Stimulated activated CD8-positive, alpha-beta memory T cell treated with anti-CD3 and anti-CD28 coated beads, Interleukin-4, amount 100 ng/mL, for 4 hours (primary cell): ENCODE measurements around the gene ROBO2.

Experiments
- DNase-seq, 2 donors: peaks; one replicate each; pipeline ENCODE4 v3.0.0-alpha.2; 2020; ENCODE audit warnings: low read depth in 2 of 2, low spot score in 1 of 2

Gene ROBO2

DNA sequence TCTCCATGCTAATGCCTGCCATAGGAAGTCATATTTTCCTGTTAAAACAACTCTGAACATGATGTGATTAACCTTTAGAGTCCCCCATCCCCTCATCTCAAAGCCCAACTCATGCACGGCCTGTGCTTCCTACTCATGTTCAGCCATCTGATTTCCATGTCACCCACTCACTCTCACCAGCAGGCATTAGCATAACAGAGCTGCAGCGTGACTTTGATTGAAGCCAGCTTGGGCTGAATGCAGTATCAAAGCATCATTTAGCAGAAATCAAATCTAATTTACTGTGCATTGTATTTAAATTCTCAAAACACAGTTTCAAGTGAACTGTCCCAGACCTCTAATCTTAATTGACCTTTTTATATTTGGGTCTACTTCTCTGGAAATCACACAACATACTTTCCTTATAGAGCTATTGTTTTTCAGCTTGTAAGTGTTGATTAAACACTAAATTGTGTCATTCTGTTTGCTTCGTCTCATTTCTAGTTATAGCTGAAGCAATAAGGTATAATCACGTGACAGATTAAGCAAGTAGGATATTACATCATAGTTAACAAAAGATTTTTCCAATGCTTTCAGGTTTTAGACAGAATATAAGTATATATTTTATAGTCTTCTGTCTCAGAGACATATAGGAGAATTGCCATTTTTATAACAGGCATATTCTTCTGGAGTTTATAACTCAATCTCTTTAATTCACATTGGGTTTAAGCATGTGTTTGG, 501.5 kb downstream of the ROBO2 start:
- DNase-seq, result no peak

DNA sequence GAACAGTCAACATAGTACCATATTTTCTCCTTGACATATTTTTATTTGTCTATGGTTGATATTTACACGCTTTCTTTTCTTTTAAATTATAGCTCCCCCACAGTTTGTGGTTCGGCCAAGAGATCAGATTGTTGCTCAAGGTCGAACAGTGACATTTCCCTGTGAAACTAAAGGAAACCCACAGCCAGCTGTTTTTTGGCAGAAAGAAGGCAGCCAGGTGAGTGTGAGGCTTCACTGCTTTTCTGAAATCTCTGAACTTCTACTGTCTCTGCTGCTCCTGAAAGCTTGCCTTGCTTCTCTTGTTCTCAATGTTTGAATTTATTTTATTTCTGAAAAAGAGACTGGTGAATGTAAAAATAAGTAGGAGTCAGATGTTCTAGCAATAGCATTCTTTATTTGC, 506.3 kb downstream of the ROBO2 start:
- no peak for DNase-seq

DNA sequence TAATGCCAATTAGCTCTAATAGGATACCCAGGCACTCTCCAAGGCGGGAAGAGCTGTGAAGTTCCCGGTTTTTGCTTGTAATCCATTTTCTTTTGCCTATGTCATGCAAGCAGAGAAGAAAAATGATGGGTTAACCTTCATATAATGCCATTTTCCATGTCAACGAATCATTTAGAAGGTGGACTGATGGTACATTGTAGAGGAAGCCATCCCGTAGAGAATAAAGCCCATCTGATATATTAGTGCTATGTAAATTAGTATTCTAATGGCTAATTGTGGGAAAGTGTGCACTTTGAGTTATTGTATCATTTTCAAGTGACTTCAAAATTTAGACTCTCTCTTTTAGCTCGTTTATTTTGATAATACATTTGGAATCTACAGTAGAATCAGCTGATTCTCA, 509.1 kb downstream of the ROBO2 start:
- DNase-seq, result no peak

DNA sequence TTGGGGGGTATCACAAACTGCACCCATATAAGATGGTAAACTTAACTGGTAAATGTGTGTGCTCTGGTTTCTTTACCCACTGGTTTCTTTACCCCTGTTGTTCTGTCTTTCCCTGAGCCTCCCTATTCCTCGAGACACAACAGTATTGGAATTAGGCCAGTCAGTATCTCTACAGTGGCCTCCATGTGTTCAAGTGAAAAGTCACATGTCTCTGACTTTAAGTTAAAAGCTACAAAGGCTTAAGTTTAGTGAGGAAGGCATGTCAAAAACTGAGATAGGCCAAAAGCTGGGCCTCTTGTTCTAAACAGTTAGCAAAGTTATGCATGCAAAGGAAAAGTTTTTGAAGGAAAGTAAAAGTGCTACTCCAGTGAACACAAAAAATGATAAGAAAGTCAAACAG, 513.3 kb downstream of the ROBO2 start:
- DNase-seq, result no peak

DNA sequence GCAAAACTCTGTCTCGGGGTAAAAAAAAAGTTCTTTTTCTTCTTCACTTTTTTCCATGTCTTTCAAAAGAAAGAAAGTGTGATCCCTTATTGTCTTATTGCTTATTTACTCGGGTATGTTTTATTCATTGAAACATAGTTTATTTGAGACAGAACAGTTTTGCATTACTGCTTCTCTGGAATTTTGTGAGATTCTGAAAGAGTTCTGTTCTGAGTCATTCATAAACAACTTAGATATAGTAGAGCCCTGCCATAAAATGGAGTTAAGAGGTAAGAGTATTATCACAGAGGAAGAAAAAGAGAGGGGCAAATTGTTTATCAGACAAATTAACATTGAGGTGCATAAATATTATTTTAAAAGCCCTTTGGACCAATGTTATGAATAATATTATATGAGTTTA, 522.2 kb downstream of the ROBO2 start:
- DNase-seq, result no peak

DNA sequence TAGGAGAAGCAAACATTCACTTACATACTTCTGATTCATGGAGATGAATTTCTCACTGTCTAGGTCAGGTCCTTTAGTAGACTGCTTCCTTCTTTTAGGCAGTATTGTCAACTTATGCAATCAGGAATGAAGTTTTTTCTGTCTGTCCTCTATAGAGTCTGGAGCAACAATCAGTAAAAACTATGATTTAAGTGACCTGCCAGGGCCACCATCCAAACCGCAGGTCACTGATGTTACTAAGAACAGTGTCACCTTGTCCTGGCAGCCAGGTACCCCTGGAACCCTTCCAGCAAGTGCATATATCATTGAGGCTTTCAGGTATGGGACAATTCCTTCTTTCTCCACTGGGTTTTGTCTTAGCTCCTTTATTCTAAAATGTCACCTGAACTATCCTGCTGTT, 523.1 kb downstream of the ROBO2 start:
- no peak for DNase-seq

DNA sequence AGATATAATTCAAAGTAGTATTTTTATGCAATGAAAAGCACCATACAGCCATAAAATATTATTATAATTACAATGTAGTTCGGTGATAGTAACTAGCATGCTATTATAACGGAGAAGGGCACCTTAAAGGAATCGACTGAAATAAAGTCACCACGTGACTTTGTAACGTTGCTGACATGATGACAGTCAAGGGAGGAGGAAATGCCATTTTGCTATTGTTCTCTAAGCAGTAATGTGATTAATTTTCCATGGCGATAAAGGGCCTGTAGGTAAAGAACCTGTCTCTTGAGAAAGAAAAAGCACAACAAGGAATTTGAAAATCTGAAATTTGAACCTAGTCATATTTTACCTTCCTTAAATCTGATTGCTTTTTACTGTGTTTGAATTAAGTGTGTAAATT, 526.2 kb downstream of the ROBO2 start:
- DNase-seq, result no peak

DNA sequence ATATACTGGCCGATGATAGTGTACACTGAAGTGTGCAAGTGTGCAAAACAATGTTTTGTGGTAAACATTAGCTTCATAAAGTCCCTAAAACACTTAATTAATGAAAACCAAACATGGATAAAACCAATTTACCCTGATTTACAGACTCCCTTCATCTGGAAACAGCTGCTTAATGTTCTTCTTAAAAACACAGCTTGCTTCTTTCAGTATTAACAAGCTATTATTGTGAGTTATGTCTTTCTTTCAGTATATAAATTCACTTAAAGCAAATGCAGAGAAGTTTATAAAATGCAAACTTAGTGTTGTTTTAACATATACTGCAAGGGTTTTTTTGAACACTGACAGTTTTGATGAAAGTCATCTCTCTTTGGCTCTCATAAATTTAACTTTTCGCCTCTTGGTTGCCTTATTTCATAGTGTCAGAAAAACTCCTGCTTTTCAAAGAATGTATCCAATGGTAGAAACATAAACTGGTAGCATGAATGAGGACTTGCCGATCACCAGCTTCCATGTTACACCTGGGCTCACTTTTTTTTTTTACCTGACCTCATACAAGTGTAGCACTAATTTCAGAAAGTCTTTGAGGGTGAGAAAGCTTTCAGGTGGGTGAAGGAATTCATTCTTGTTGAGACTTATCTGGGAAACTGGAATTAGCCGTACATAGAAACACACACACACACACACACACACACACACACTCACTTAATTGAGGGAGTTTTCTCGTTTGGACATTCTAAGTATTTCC, 532.2 kb downstream of the ROBO2 start:
- no peak for DNase-seq

DNA sequence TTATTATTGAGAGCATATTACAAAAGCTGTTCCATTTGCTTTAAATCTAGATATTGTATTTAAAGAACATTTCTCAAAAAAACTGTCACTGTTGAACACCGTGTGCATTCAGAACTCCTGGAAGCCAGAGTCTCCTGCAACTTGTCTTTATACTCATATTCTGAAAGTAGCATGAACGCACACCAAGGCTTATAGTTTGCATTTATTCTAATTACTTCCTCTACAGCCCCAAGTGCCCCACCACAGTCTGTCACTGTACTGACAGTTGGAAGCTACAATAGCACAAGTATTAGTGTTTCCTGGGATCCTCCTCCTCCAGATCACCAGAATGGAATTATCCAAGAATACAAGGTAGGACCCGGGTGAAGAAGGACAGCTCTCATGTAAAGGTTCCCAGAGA, 537.4 kb downstream of the ROBO2 start:
- DNase-seq, result no peak

DNA sequence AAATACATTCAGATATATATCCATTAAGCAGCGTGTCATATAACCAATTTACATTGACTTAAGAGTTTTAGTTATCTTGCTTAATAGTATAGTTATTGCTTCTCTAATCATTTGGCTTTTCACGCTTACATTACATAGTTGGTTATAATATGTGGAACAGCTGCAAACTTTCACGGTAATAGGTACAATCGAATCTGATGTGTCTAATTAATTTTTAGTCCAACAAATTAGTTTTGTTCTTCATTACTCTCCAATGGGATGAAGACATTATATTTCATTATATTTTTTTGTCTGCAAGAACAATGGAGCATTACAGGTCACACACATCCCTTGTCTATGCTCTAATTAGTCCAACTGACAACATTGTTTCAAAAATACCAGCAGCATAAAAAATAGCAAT, 546.3 kb downstream of the ROBO2 start:
- no peak for DNase-seq

DNA sequence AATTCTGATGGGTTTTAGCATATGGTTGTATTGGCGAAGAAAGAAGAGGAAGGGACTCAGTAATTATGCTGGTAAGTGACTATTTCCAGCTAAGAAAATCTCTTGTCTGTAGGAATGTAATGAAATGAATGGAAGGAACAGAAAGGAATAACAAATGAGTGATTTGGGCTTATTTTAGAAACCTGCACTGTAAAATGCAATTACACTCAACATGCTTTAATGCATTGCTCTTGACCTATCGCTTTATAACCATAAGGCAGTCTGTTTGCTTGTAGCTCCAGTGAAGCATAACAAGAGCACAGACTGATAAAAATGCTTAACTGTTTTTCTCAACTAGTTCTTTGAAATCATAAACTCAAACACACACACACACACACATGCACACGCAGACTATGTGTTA, 549.0 kb downstream of the ROBO2 start:
- no peak for DNase-seq

DNA sequence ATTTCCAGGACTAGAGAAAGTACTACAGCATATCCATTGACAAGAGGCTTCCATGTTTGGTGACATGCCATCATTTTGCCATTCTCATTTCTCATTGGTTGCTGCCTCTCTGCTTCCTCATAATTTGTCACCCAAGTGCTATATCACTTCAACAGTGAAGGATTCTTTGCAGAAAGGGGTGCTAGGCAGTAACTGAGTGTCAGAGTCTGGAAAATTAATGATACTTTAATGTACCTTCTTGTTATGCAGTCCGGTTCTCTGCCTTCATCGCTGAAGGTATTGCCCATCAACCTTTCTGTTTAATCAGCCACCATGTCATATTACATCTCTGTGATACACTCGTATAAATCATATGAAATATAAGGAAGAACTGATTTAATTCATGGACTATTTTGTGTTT, 550.3 kb downstream of the ROBO2 start:
- no peak for DNase-seq

DNA sequence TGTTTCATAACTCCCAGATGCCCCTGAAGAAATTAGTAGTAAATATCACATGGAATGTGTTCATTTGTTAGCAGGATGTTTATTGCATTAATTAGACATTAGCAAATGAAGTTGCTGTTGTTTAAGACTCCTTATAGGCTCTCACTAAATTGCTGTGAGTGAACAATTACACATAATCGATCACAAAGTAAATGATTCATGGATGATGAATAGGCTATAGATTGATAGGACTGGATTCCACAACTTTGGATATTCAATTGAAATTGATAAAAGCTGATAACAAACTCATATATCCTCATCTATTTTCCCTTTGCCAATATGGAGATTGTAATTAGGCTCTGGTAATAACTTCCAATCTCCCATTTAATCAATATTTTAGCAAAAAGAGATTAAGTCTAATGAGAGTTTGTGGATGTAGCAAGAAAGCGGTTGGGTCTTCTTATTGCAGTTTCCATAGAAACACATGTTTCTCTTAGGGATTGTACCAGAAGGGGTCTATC, 555.5 kb downstream of the ROBO2 start:
- DNase-seq, result no peak

DNA sequence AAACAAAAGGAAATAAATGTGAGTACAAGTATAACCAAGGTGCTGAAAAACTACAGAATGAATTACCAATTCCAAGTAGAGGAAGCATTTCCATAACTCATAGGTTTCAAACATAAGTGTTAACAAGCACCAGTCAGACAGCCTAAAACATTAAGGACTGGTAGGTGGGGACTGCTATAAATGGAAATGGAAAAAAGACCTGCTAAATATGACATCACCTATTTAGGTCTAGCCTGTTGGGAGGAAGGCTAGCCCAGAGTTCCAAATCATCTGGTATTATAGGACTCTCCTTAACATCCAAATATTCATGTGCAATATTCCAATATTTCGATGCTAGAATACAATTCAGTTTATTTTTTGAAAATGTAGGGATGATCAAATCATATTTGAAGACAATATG, 560.0 kb downstream of the ROBO2 start:
- DNase-seq, result no peak

DNA sequence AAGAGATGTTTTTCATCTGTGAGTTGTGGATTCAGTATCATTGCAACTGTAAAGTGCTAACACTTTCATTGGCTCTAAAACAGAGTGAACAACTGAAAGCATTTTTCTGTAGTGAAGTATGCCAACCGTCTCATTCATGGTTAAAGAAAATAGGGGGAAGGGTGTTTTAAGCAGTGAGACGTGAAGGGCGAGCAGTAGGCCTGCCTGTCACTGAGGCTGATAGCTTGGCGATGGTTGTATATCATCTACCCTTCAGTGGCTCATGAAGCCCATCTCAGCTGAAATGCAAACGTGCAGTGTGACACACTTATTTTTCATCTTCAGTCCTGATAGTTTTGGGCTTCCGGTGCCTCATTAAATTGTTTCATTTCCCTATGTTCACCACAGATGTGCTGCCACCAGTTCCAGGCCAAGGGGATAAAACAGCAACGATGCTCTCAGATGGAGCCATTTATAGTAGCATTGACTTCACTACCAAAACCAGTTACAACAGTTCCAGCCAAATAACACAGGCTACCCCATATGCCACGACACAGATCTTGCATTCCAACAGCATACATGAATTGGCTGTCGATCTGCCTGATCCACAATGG, 562.0 kb downstream of the ROBO2 start:
- DNase-seq, result no peak

DNA sequence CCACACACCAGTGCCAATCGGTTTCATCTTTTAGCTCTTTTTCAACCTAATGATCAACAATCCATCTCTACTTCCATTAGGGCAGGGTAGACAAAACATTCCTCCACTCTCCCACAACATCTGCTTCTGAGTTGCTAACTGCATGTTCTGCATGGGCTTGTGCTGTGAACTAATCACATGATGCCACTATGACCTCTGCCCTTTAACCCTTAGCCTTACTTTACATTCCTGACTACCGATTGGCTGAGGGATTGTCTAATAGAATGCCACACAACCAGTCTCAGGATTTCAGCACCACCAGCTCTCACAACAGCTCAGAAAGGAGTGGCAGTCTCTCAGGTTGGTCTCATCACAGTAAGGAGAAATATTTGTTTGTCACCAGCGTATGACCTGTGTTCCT, 562.8 kb downstream of the ROBO2 start:
- DNase-seq, result no peak

DNA sequence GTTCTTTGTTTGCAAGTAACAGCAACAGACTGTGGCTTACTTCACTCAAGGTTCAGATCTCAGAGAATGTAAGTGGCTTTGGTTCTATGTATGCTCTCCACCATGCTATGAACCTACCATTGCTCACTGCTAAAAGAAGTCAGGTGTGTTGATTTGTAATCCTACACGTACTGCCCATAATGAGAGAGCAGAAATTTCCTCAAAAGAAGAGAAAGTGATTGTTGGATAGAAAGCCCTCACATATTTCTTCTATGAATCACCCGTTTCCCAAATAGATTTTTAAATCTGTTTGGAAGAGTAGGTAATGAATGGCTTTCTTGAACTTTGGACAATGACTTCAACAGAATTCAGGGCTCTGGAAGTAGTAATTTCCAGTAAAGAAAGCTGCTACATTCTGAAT, 565.4 kb downstream of the ROBO2 start:
- DNase-seq, result no peak

DNA sequence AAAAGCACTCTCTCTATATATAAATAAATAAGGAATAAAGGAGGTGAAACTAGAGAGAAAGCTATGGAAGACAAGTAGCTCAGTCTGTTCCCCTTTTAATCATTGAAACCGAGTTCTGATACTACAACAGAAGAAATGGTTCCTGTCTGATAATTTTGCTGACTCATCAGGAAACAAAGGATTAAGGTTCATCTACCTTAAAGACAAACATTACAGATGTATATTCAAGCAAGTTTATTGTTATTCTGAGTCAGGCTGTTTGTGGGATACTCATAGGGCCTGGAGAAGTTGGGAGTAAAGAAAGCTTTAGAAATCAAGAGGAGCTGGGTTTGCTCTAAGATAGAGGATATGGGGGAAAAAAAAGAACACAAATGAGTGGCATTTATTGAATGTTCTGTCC, 566.0 kb downstream of the ROBO2 start:
- no peak for DNase-seq

DNA sequence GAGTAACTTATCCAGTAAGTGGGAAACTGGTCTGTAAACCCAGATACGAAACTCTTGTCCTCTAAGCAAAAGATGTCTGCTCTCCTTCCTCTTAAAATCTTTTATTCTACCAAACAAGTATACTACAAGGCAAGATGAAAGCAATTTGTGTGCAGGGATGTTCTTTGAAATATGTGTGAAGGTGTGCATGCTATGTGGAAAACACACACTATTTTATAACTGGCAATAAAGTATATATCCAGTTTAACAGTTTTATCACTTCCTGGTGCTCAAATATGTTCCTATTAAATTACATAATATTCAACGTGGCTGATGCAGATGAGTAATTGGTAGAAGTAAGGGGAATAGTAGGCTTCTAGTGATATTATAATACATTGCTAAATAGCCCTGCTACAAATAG, 566.5 kb downstream of the ROBO2 start:
- no peak for DNase-seq

DNA sequence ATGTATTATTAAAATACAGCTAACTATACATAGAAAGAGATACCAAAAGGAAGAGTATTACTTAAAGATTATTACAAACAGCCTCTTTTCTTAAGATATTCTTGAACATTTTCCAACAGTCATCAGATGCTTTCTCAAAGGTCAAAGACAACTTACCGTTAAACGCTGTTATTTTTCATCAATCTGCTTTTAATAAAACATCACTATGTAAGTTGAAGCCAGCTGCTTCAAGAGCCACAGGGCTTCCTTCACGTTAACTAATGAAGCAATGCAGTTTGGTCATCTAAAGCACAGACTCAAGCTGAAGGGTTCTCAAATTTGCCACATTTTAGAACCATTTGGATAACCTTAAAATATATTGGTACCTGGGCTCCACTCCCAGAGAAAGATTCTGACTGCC, 578.8 kb downstream of the ROBO2 start:
- DNase-seq, result no peak

DNA sequence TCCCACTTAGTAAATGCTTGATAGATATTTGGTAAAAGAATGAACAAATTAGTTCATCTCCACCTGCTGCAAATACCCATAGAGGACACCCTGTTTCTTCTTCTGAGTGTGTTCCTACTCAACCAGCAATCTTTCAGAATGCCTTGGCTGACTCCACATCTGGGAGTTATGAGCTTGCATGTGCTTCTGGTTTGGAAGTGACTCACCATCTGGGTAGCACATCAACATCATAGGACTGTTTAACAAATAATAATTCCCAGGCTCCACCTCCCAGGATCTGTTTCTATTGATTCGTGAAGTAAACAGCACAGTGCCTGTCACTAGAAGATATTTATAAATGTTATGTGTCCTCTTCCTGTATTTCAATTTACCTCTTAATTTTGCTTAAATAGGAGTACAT, 580.1 kb downstream of the ROBO2 start:
- DNase-seq, result no peak

DNA sequence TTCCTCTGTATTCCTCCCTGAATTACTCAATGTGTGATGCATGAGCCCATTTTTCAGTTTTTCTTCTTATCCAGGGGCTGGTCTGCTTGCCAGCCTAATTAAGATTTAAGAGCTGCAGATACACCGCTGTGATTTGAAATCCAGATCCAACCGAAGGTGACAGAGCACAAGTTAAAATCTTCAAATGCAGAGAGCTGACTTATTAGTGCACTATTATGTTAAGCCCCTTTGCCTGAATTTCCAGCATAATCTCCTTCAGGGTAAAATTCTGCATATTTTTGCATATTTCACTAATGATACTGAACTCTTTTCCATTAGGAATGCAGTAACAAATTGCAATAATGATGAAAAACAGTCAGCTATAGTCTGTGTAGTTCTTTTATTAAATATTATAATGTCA, 583.6 kb downstream of the ROBO2 start:
- no peak for DNase-seq
